GM12878 (cell line): Measurements from ENCODE around the gene UPP2.

ENCODE experiments used
- BRCA1 ChIP-seq: IDR thresholded peaks from 2 replicates; pipeline ENCODE4 v1.6.1; 2011; ENCODE audit warnings: low read depth, low read length, improper control_type of control experiment
- CHD2 ChIP-seq: IDR thresholded peaks from 2 replicates; pipeline ENCODE4 v1.6.1; 2011; ENCODE audit warnings: low read depth, low read length, improper control_type of control experiment, borderline replicate concordance
- CREM ChIP-seq: IDR thresholded peaks from 2 replicates; pipeline ENCODE4 v1.6.1; 2014; ENCODE audit warnings: antibody characterized with exemption, low read depth
- CTCF ChIP-seq, 3 experiments: IDR thresholded peaks in 2 of 3; conservative IDR thresholded peaks in 1 of 3; 2 replicates each; pipeline ENCODE4 v1.5.1; 2011; ENCODE audit warnings: low read depth in 3 of 3, low read length in 3 of 3, mild to moderate bottlenecking in 3 of 3, control low read depth in 2 of 3, moderate library complexity in 2 of 3, inconsistent platforms in 1 of 3, mixed read lengths in 1 of 3; ENCODE audit not compliant: control insufficient read depth in 2 of 3, insufficient read depth in 1 of 3; ENCODE audit errors: extremely low read depth in 1 of 3
- EP300 ChIP-seq, 2 experiments: fragments of 150-350 bp in 1 of 2; IDR thresholded peaks; 2 replicates each; pipeline ENCODE4 v1.6.1; 2011 to 2012; ENCODE audit warnings: low read depth in 2 of 2, low read length in 2 of 2, borderline replicate concordance in 1 of 2, improper control_type of control experiment in 1 of 2, inconsistent platforms in 1 of 2; ENCODE audit not compliant: control insufficient read depth in 1 of 2
- POLR2A ChIP-seq: IDR thresholded peaks from 2 replicates; pipeline ENCODE4 v1.6.1; 2011; ENCODE audit warnings: low read depth, mild to moderate bottlenecking, low read length
- POLR2AphosphoS5 ChIP-seq: IDR thresholded peaks from 2 replicates; pipeline ENCODE4 v1.6.1; 2011; ENCODE audit warnings: mild to moderate bottlenecking, low read length, inconsistent platforms
- SMC3 ChIP-seq: IDR thresholded peaks from 2 replicates; pipeline ENCODE4 v1.6.1; 2011; ENCODE audit warnings: low read length, improper control_type of control experiment, borderline replicate concordance
- TAF1 ChIP-seq: IDR thresholded peaks from 2 replicates; pipeline ENCODE4 v1.6.1; 2011; ENCODE audit warnings: mild to moderate bottlenecking, low read depth, low read length, borderline replicate concordance
- YY1 ChIP-seq: IDR thresholded peaks from 2 replicates; pipeline ENCODE4 v1.6.1; 2011; ENCODE audit warnings: low read depth, mild to moderate bottlenecking, low read length
- ZNF592 ChIP-seq: fragments of 450-650 bp; IDR thresholded peaks from 2 replicates; pipeline ENCODE4 v1.6.1; 2017; ENCODE audit warnings: mild to moderate bottlenecking, moderate library complexity

- TF ChIP-seq TAF1 (no peak), BRCA1 (no peak), CREM (no peak), ZNF592 (no peak), CTCF (IDR thresholded peaks at IDR 0.05 in 2 of 3, conservative IDR thresholded peaks at IDR 0.05 in 1 of 3; ENCODE audit: control insufficient read depth in 2 of 3, extremely low read depth in 1 of 3, insufficient read depth in 1 of 3, low read depth in 3 of 3, low read length in 3 of 3) (no peak), SMC3 (no peak), POLR2AphosphoS5 (no peak), POLR2A (no peak), EP300 (IDR thresholded peaks at IDR 0.05; ENCODE audit: borderline replicate concordance in 1 of 2, control insufficient read depth in 1 of 2, low read depth in 2 of 2, low read length in 2 of 2) (no peak), CHD2 (no peak), YY1 (no peak)
Measured at GRCh38 chr2:158060160-158060834, 41.4 kb upstream of the UPP2 start.
